Nucleus accumbens (tissue), 56 donors: ENCODE results near the gene EEF1AKMT2.

Experiments used
- DNase-seq, 56 donors: peaks; one replicate each; lab custom pipeline; 2025; lab: John Stamatoyannopoulos, UW

The EEF1AKMT2 gene

DNA sequence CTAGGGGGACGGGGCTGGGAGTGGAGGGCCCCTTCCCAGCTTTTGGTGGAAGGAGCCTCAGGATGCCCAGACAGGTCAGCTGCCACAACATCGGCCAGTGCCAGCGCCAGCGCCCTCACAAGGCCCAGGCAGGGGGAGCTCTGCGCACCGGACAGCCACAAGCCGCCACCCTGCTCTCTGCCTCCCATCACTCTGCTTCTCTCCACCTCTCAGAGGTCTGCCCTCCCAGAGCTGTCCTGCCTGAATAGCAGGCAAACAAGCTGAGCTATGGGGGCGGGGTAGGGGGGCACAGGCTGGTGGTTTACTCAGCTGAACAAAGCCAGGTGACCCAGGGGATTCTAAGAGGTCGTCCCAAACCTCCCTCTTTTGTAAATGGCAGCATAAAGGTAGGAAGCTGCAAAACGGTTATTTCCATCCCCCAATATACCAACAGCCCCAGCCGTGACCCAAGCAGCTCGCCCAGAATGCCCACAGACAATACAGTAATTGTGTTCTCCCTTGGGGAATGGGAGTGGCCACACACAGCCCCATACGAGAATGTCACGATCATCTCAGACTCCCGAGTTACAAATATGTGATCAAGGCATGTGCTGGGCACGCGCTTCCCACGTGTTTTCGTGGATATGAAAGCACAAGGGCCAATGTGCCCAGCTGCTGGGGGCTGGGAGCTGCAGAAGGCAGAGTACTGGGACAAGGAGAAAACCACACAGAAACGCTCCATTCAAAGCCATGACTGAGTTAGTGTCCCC, 67.2 kb downstream of the EEF1AKMT2 start:
- peak in 54 of 56 donors; percentile 55 to 95 (median 88) for DNase-seq

DNA sequence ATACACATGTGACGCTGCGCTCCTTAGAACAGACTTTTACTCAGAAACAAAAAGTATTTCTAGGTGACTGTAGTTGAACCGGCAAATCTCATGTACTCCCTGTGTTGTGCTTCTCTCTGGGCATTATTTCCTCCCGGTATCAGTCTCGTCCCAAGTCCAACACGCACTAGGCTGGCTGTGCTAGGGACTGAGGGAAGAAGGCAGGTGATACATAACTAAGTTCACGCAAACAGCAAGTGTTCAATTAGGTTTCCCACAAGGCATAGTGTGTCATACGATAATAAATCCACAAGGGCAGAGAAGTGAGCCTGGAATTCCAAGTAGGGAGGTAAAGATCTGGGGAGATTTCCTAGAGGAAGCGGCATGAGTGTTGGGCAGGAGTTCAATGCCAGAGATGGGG, 67.9 kb downstream of the EEF1AKMT2 start:
- peak in 1 of 56 donors; percentile 55 for DNase-seq

DNA sequence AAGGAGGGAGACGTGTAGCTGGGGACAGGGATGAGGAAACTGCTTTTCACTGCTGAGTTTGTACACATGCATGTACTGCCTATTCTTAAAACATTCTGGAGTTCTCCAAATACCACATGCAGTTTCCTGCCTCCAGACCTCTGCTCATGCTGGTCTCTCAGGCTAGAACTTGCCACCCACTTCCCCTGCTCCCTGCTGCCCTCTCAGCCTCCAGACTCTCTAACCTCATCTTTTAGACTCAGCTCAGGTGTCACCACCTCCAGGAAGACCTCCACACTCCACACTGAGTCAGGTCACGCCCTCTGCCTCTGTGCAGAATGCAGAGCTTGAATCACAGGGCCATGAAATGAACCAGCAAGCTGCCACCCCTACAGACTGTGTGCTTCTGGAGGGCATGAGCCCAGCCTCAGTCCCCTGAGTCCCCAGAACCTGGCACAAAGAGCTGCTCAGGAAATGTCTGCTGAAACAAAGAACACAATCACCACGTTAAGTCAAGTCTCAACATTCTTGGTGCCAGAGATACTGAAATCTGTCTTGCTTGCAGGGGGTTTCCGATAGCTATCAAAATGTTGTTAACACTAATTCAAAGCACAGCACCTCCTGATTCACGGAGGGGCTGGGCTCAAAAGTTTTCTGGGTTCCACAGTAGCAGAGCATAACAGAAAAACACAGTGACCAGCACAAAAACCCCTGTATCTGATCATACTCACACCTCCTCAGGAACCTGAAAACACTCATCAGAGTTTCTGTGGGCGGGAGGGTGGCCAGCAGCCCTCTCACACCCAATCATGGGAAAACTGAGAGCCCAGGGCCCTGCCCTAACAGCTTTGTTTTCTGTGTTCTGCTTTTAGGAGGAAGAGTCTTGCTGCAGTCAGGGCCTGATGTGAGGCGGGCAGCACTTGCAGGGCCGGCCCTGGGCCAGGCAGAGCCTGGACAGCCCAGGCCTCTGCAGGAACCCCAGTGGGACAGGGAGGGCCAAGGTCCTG, 68.6 kb downstream of the EEF1AKMT2 start:
- peak in 3 of 56 donors; percentile 12 to 51 (median 45) for DNase-seq

DNA sequence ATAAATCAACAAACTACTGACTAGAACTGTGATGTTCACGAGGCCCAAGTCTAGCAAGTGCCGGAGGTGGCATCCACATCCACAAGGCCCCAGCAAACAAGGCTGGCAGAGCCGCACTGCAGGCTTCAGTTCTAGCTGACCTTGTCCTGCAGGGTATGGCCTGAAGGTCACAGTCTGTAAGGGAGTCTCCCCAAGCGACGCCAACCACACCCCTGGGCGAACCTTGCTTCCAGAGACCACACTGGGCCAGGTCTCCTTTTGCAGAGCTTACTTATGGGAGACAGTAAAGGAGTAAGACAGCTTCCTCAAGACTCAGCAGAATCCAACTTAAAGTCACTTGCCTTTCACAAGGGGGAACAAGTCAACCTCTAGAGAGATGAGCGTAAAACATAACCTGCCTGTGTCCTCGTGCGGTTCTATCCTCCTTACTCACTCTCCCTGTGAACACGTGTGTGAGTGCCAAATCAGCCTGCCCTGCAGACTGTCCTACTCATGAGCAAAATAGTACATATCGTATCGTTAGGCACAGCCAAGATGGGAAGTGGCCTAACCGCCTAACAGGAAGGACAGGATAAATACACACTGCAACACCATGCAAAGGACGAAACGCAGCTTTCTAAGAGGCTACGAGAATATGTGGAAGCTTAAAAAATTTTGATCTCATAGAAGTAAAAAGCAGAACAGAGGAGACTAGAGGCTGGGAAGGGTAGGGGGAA, 70.2 kb downstream of the EEF1AKMT2 start:
- no peak for DNase-seq

DNA sequence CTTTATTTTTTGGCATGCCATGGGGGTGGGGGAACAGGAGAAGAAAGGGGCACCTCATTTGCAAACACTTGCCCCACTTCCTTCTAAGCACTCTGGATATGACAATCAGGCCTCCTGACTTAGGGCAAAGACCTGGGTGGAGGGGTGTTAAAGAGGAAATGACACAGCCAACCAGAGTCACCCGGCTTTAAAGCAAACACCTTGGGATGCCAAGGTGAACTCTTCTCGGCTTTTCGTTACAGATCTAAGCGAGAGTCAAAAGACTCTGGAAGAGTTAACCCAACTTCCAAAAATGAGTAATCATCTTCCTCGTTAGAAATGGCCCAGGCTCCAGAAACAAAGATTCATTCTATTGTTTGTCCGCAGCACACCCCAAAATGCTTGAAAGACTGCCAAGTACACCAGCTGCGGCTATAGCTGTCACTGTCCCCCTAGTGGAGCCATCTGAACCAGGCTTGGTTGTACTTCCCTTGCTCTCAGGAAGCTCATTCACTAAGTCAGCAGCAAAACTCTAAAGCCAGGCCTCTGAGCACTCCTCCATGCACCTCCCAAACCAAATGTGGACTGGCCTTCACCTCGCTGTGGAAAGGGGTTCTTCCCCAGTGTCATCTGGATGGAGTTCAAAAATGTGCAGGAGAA, 72.4 kb downstream of the EEF1AKMT2 start:
- DNase-seq, result peak in 51 of 56 donors; percentile 23 to 89 (median 78)

DNA sequence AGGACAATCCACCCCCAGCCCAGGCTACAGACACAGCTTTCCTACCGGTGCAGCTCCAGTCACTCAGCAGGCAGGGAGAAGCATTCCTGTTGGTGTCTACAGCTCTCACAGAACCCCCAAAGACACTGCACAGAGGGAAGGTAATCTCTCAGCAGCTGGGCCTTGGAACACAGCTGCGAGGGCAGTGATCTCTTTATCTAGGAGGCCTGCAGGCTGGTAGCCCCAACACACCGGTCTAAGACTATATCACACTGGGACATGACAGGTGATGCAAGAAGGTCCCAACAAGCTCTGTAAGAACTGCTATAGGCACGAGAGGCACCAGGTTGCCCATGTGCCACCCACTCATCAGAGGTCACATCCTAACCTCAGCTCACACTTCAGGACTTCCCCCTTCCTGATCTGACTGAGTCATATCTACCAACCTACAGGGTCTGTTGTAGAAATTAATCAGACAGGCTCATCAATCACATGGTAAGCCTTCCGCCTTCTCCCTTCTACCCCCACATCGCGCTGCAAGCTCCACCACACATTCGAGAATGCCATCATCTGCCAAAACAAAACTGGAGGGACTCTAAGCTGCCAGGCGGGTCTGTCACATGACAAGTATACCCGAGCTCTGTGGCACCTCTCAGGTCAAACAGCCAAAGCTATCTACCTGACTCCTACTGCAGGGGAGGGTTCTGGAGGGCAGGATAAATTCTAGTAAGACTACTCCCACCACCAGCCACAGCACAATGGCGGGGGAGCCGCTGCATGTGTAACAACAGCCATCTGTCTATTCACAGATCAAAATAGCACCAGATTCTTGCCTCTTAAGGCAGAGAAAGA, 73.6 kb downstream of the EEF1AKMT2 start:
- DNase-seq, result peak in 36 of 56 donors; percentile 39 to 85 (median 70)

DNA sequence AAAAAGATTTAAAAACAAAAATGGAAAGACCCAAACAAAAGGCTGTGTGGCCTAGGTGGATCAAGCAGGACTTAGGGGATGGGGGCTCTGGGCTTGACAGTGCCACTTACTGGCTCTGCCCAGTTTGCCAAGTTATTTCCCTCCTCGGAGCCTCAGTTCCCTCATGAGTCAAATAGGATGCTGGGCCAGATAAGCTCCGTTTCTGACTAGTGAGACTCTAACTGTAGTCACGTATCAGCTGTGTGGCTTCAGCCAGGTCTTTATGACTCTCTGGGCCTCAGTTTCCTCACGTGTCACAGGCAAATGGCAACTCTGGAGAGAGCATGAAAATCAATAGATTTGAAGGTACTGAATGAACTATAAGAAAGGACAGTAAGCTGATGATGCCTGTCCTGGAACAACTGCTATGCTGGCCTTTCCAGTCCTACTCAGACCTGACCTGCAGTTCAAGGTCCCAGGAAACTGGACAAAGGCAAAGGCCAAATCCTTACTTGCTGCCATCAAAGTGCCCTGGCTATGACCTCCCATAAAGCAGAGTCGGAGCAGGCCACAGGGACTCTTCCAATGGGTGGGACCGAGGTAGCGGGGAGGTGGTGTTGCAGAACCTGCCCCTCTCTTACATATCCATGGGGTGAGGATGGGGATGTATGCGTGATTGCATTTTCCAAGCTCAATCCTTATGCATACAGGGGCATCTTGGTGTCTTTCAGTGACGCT, 74.5 kb downstream of the EEF1AKMT2 start:
- no peak for DNase-seq

DNA sequence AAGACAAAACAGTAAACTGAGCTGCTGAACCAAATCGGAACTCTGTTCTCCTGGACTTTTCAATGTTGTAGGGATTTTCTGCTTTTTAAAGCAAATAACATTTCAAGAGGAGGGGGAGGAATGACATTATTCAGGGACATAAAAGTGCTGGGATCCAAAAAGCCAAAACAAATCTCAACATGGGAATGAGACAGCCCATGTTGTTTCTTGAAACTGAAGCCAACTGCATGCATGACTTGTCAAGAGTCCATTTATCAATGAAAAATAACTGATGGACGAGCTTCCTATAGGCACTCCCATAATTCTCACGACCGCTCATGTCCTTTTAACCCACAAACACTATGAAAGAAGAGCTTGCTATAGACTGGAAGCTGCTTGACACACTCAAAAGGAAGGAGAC, 75.3 kb downstream of the EEF1AKMT2 start:
- no peak for DNase-seq

DNA sequence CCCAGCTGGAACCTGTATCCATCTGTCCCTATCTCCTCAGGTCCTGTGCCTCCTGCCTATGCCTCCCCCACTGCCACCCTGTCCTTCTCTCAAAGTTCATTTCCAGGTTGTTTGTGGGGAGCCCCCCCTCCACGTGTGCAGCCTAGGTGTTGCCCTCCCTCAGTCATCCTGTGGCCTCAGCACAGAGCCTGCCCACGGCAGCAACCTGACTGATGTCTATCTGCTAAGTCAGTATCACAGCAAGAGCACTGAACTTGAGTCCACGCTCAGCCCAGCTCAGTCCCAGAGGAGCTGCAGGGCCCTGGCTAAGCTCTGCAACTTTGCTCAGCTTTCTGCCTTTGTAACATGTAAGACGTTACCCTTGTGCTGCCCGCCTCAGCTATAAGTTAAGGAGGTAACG, 76.2 kb downstream of the EEF1AKMT2 start:
- no peak for DNase-seq

DNA sequence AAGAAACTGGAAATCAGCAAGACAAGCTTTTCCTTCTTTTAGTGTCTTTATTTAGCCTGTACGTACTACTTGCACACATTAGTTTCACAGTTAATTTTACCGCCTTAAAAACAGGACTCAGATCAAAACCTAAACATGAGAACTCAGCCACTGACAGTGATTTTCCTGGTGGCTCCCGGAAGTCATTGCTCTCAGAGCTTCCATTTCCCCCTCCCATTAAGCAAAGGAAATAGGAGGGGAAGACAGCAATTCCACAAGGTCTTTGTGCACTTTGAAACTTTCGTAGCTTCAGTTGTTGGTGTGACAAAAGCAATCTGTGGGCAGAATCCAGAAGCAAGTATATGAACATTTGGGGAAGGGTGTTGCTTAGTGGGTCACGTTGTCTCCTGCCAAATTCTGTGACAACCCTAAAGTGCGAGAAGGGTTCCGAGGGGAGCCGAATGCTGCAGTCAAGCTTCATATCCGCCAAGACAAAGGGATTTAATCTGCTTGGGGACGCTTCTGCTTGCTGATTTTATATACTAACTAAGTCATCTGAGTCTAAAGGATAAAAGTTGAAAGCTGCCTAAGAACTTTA, 77.9 kb downstream of the EEF1AKMT2 start:
- no peak for DNase-seq

DNA sequence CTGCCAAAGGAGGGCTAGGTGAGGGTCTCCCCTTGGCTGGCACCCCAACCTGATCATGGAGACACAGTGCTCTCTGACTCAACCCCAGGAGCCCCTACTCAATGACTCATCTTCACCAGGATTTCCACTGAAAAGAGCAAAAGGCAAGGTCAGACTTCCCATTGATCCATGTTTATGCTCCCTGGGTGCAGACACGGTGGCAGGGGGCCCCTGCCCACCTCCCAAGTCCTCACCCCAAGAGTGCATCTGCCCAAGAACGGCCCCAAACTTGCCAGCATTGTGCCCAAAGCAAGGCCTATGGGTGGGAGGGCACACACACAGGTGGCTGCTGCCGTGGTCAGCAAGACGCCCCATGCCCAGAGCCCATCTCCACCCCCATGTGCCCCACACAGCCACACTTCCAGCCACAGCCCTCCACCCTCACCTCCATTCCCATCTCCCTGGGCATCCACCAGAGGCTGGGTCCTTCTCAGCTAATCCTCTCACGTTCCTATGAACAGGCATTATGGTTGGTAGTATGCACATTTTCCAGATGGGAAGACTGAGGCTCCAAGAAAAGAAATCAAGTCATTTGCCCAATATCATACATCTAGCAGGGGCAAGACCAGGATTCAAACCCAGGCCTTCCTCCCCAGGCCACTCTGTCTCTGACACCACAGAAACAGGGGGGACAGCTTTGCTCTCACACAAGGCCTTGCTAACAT, 78.8 kb downstream of the EEF1AKMT2 start:
- DNase-seq, result no peak

DNA sequence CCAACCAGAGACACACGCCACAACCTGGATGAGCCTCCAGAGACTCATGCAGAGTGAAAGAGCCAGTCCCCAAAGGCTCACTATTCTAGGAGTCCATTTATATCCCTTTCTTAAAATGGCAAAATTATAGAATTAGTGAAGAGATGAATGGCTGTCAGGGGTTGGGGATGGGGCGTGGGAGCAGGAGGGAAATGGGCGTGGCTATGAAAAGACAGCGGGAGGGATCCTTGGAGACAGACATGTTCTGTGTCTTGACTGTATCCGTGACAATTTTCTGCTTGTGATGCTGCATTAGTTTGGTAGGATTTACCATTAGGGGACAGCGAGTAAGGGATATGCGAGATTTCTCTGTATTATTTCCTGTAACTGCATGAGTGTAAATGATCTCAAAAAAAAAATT, 80.5 kb downstream of the EEF1AKMT2 start:
- no peak for DNase-seq

DNA sequence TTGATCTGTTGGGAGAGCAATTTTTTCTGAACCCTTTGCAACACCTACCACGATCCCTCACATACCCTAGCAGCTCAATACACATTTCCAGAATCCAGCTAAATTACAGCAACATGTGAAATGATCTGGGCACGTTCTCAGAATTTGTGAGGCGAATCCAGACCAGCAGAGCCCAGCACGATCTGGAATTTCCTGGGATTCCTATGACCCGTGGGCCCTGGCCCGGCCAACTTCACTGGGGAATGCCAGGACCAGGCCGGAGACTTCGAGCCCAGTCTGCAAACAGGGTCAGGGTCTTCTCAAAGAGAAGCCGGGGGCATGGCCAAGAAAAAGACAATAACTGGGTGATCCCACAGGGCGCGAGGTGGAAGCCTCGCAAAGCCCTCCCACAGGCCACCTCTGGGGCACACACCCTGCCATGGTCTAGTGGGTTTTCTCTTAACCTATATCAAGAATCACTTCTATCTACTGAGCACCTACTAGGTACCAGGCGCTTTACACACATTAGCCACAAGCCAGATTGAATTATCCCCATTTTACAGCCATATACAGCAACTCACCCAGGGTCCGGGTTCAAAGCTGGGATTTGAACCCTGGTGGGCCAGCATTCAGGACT, 81.3 kb downstream of the EEF1AKMT2 start:
- DNase-seq, result no peak

DNA sequence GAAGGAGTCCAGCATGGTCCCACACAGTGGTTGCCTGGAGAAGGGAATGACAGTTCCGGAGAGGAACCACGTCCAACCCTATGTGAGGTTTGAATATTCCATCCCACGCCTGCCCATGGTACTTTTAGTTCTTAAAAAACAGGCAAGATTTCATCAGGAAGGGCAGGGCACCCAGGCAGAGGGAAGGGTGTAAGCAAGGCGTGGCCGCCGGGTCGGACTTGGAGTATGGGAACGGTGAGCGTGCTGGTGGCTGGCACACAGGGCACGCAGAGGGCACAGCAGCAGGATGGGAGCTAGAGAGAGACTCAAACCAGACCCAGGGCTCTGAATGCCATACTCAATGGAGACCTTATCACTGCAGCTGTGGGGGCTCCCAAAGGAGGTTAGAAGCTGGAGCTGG, 81.8 kb downstream of the EEF1AKMT2 start:
- DNase-seq, result no peak

DNA sequence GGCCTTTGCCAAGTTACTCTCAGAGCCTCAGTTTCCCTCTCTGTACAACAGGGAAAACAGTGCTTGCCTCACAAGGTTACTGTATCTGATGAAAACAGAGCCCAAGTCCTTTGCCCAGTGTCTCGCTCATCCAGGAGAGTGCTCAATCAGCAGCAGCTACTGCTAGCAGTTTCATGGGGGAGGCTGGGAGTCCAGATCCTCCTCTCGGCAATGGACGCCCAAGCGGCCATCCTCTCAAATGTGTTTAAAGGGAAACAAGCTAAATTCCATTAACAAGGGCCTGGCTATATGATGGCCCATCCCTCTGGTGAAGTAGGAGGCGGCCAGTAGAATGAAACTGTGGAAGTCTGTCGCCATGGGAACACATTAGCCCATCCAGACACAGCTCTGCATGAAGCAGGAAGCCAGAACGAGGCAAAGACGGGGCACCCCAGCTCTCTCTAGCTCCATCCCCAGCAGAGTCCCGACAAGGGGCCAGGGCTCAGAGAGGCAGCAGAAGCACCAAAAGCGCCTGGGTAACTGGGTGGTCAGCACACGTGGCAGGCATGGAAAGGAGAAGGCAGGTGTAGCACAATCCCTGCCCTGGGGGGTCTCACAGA, 82.7 kb downstream of the EEF1AKMT2 start:
- DNase-seq, result peak in 1 of 56 donors; percentile 57

DNA sequence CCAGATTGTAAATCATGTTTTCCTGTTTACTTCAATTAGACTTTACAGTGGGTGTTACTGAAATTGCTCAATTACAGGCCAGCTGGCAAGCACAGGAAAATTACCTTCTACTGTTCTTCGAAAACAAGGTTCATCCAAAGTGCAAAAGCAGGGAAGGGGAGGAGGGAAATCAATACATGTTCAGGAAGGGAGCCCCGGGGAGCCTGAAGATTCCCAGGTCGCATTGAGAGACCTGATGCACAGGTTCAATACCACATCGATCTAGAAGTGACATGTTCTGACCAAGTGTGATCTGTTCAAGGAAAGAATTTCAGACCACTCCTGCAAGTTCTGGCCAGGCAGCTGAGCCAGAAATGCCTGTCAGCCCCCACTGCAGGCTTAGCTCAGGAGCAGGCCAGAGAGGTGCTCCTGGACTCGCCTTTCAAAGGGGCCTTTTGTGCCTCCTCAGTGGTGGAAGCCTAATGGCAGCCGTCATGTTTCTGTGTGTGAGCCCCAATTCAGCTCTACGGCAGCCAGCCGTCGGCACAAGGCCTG, 83.4 kb downstream of the EEF1AKMT2 start:
- DNase-seq, result no peak
